SU-DHL-6 (cell line): ENCODE results near the gene VPS29.
"Not testable (repeated sequence)": the region's sequence is repeated elsewhere in the genome, so short reads cannot be mapped to it uniquely, and the experiment has no call there.

Experiments
- H2AFZ ChIP-seq: fragments of 200-600 bp; sonication (generic); 2 replicates; pipeline ENCODE4 v1.6.1; 2014; ENCODE audit warnings: low read depth, mild to moderate bottlenecking, moderate library complexity, mixed read lengths, antibody characterized with exemption, low read length; ENCODE audit not compliant: severe bottlenecking
- H3F3A ChIP-seq: fragments of 200-600 bp; shearing (Covaris generic); 2 replicates; pipeline ENCODE4 v1.6.0; 2016; ENCODE audit warnings: antibody characterized with exemption, mild to moderate bottlenecking; ENCODE audit not compliant: insufficient read depth
- H3K27ac ChIP-seq: fragments of 200-600 bp; sonication (generic); 2 replicates; pipeline ENCODE4 v1.5.1; 2016; ENCODE audit warnings: low read depth, mild to moderate bottlenecking, low read length, moderate library complexity, mixed read lengths
- H3K27me3 ChIP-seq: fragments of 200-600 bp; sonication (generic), shearing (Covaris generic); 2 replicates; pipeline ENCODE4 v1.6.0; 2014; ENCODE audit warnings: mild to moderate bottlenecking, low read length
- H3K36me3 ChIP-seq: fragments of 200-600 bp; sonication (generic); 2 replicates; pipeline ENCODE4 v1.6.1; 2014; ENCODE audit warnings: mild to moderate bottlenecking, low read length, mixed read lengths
- H3K4me2 ChIP-seq: fragments of 300-600, 200-600 bp; shearing (Covaris generic), sonication (generic); 2 replicates; pipeline ENCODE4 v1.6.0; 2014; ENCODE audit warnings: low read length, low read depth, mild to moderate bottlenecking; ENCODE audit not compliant: poor library complexity, severe bottlenecking
- H3K4me3 ChIP-seq: fragments of 200-600 bp; sonication (generic); 2 replicates; pipeline ENCODE4 v1.5.1; 2014; ENCODE audit warnings: antibody characterized with exemption, low read length, mild to moderate bottlenecking, mixed read lengths; ENCODE audit not compliant: insufficient read depth, poor library complexity, severe bottlenecking
- H3K79me2 ChIP-seq: fragments of 200-600 bp; sonication (generic); 2 replicates; pipeline ENCODE4 v1.6.1; 2014; ENCODE audit warnings: mild to moderate bottlenecking, low read length, moderate library complexity; ENCODE audit not compliant: insufficient read depth
- H3K9ac ChIP-seq: fragments of 200-600 bp; sonication (generic); 2 replicates; pipeline ENCODE4 v1.7.0; 2014; ENCODE audit warnings: mild to moderate bottlenecking, low read length
- H3K9me2 ChIP-seq: fragments of 200-600 bp; sonication (generic); replicated peaks from 2 replicates; pipeline ENCODE4 v1.6.1; 2014; ENCODE audit warnings: low read length; ENCODE audit not compliant: insufficient read depth
- H3K9me3 ChIP-seq: fragments of 200-600 bp; sonication (generic); 2 replicates; pipeline ENCODE4 v1.6.1; 2014; ENCODE audit warnings: low read length, mixed read lengths; ENCODE audit not compliant: insufficient read depth
- H4K20me1 ChIP-seq: fragments of 200-600 bp; sonication (generic); 2 replicates; pipeline ENCODE4 v1.6.1; 2014; ENCODE audit warnings: low read depth, mild to moderate bottlenecking, antibody characterized with exemption, low read length, moderate library complexity, mixed read lengths
- CTCF ChIP-seq: fragments of 200-600 bp; sonication (generic); IDR thresholded peaks from one replicate; pipeline ENCODE4 v1.5.1; 2017; ENCODE audit warnings: antibody characterized with exemption, mild to moderate bottlenecking, low read length, moderate library complexity; ENCODE audit not compliant: insufficient read depth, poor library complexity, severe bottlenecking
- EZH2phosphoT487 ChIP-seq: fragments of 200-600 bp; sonication (generic), shearing (Covaris generic); conservative IDR thresholded peaks from 2 replicates; pipeline ENCODE4 v1.6.1; 2018; ENCODE audit warnings: mild to moderate bottlenecking, antibody characterized with exemption, low read length, moderate library complexity, mixed read lengths

VPS29 gene

GRCh38 chr12:110528277-110528839 lies 26.4 kb upstream of the VPS29 start:
- Histone ChIP-seq H3K9ac (no peak overlapping the region), H3K79me2 (no peaks in the 10 kb centered on the region), H3F3A (0 out of 2 replicates have a peak, but pooled peaks cover 2% of the 10 kb centered on the region), H2AFZ (no peak overlapping the region), H3K4me3 (no peak overlapping the region), H3K4me2 (no peak overlapping the region), H3K27ac (no peak overlapping the region), H3K9me3 (no peaks in the 10 kb centered on the region), H3K27me3 (no peaks in the 10 kb centered on the region), H4K20me1 (no peaks in the 10 kb centered on the region), H3K36me3 (no peaks in the 10 kb centered on the region; the same call in 1 of the 2 replicates), H3K9me2 (no peaks in the 10 kb centered on the region)
- TF ChIP-seq EZH2phosphoT487, result no peak
- TF ChIP-seq CTCF, result no peak

GRCh38 chr12:110520876-110521712 lies 19.2 kb upstream of the VPS29 start:
- not testable (repeated sequence) for H3K4me2 ChIP-seq, H3F3A ChIP-seq, H3K27ac ChIP-seq, H3K9ac ChIP-seq, H4K20me1 ChIP-seq, H3K9me2 ChIP-seq, H3K36me3 ChIP-seq, H3K27me3 ChIP-seq, H3K79me2 ChIP-seq, H2AFZ ChIP-seq, H3K9me3 ChIP-seq, H3K4me3 ChIP-seq

- not testable (repeated sequence) for H3K9me2 ChIP-seq, H3K27ac ChIP-seq, H3K9me3 ChIP-seq, H3K9ac ChIP-seq, H3F3A ChIP-seq, H2AFZ ChIP-seq, H4K20me1 ChIP-seq, H3K27me3 ChIP-seq, H3K79me2 ChIP-seq, H3K4me2 ChIP-seq, H3K4me3 ChIP-seq, H3K36me3 ChIP-seq
Measured at GRCh38 chr12:110518014-110518413, 16.1 kb upstream of the VPS29 start.

- Histone ChIP-seq H3K36me3 (no peaks in the 10 kb centered on the region), H3K27me3 (no peaks in the 10 kb centered on the region), H2AFZ (no peak overlapping the region), H3K4me3 (no peak overlapping the region), H3K9ac (no peak overlapping the region), H3F3A (no peaks in the 10 kb centered on the region), H3K9me2 (no peaks in the 10 kb centered on the region), H3K4me2 (no peak overlapping the region), H4K20me1 (no peaks in the 10 kb centered on the region), H3K79me2 (no peaks in the 10 kb centered on the region), H3K27ac (no peak overlapping the region), H3K9me3 (no peaks in the 10 kb centered on the region)
- TF ChIP-seq CTCF, result no peak
- no peak for TF ChIP-seq EZH2phosphoT487
Measured at GRCh38 chr12:110516995-110517394, 15.1 kb upstream of the VPS29 start.
